KMS-11 (cell line): Measurements from ENCODE around the gene NELL1.

Experiments used
- H2AFZ ChIP-seq: fragments of 200-600 bp; sonication (generic); 2 replicates; pipeline ENCODE4 v1.6.1; 2016; ENCODE audit warnings: antibody characterized with exemption, mixed run types, low read depth
- H3K27ac ChIP-seq: fragments of 200-600 bp; sonication (generic); 2 replicates; pipeline ENCODE4 v1.6.1; 2016; ENCODE audit warnings: mild to moderate bottlenecking, mixed run types
- H3K27me3 ChIP-seq: fragments of 200-600 bp; sonication (generic); 2 replicates; pipeline ENCODE4 v1.6.1; 2017; ENCODE audit warnings: mild to moderate bottlenecking, low read depth, mixed run types, moderate library complexity; ENCODE audit not compliant: insufficient read depth
- H3K36me3 ChIP-seq: fragments of 200-600 bp; sonication (generic); 2 replicates; pipeline ENCODE4 v1.6.1; 2017; ENCODE audit warnings: mild to moderate bottlenecking, mixed run types; ENCODE audit not compliant: insufficient read depth
- H3K4me1 ChIP-seq: fragments of 200-600 bp; sonication (generic); 2 replicates; pipeline ENCODE4 v1.6.1; 2016; ENCODE audit warnings: mild to moderate bottlenecking, low read depth, mixed run types; ENCODE audit not compliant: poor library complexity, severe bottlenecking
- H3K4me2 ChIP-seq: fragments of 200-600 bp; sonication (generic); 2 replicates; pipeline ENCODE4 v1.7.0; 2016; ENCODE audit warnings: mild to moderate bottlenecking, mixed run types
- H3K4me3 ChIP-seq: fragments of 200-600 bp; sonication (generic); IDR thresholded peaks from 2 replicates; pipeline ENCODE4 v1.6.1; 2017; ENCODE audit warnings: low read depth, low read length, mixed read lengths; ENCODE audit not compliant: insufficient read depth
- H3K79me2 ChIP-seq: fragments of 200-600 bp; sonication (generic); 2 replicates; pipeline ENCODE4 v1.6.1; 2016; ENCODE audit warnings: low read depth, mixed run types; ENCODE audit not compliant: insufficient read depth
- H3K9ac ChIP-seq: fragments of 200-600 bp; sonication (generic); 2 replicates; pipeline ENCODE4 v1.6.1; 2016; ENCODE audit warnings: mild to moderate bottlenecking, mixed run types
- H4K20me1 ChIP-seq: fragments of 200-600 bp; sonication (generic); 2 replicates; pipeline ENCODE4 v1.6.1; 2016; ENCODE audit warnings: mild to moderate bottlenecking, mixed run types; ENCODE audit not compliant: insufficient read depth
- CTCF ChIP-seq: fragments of 200-600 bp; sonication (generic); conservative IDR thresholded peaks from 2 replicates; pipeline ENCODE4 v1.6.1; 2017; ENCODE audit warnings: low read depth, mild to moderate bottlenecking, antibody characterized with exemption, low read length, moderate library complexity, mixed read lengths

The NELL1 gene

GRCh38 chr11:20670932-20671403, 1.6 kb downstream of the NELL1 start:
- Histone ChIP-seq H3K4me1 (no peaks in the 10 kb centered on the region), H3K27ac (no peak overlapping the region), H3K79me2 (no peaks in the 10 kb centered on the region), H2AFZ (no peak overlapping the region), H3K4me2 (no peak overlapping the region), H3K4me3 (no peak overlapping the region), H3K36me3 (no peaks in the 10 kb centered on the region), H3K9ac (no peak overlapping the region), H4K20me1 (no peaks in the 10 kb centered on the region), H3K27me3 (no peaks in the 10 kb centered on the region)
- no peak for TF ChIP-seq CTCF

- Histone ChIP-seq H3K4me3 (no peak overlapping the region), H2AFZ (no peak overlapping the region), H3K27me3 (no peaks in the 10 kb centered on the region), H3K79me2 (no peaks in the 10 kb centered on the region), H4K20me1 (no peaks in the 10 kb centered on the region), H3K4me1 (no peaks in the 10 kb centered on the region), H3K9ac (no peak overlapping the region), H3K4me2 (no peak overlapping the region), H3K36me3 (no peaks in the 10 kb centered on the region), H3K27ac (no peak overlapping the region)
- TF ChIP-seq CTCF = no peak
These were observed 2.6 kb downstream of the NELL1 start for GRCh38 chr11:20671856-20672546.

- Histone ChIP-seq H3K27me3 (no peaks in the 10 kb centered on the region), H3K9ac (no peak overlapping the region), H3K27ac (no peak overlapping the region), H3K4me1 (no peaks in the 10 kb centered on the region), H3K4me2 (no peak overlapping the region), H4K20me1 (no peaks in the 10 kb centered on the region), H2AFZ (no peak overlapping the region), H3K4me3 (no peak overlapping the region), H3K79me2 (no peaks in the 10 kb centered on the region), H3K36me3 (no peaks in the 10 kb centered on the region)
- peak; percentile 61 for TF ChIP-seq CTCF
These were observed 3.2 kb downstream of the NELL1 start for GRCh38 chr11:20672575-20672974.

GRCh38 chr11:20676658-20677057, 7.3 kb downstream of the NELL1 start:
- no peak overlapping the region for H3K4me2 ChIP-seq
- no peak overlapping the region for H3K9ac ChIP-seq
- no peaks in the 10 kb centered on the region for H3K27me3 ChIP-seq
- H4K20me1 ChIP-seq = no peaks in the 10 kb centered on the region
- no peak overlapping the region for H2AFZ ChIP-seq
- H3K4me1 ChIP-seq = no peaks in the 10 kb centered on the region
- H3K27ac ChIP-seq = no peak overlapping the region
- no peak overlapping the region for H3K4me3 ChIP-seq
- no peaks in the 10 kb centered on the region for H3K36me3 ChIP-seq
- no peaks in the 10 kb centered on the region for H3K79me2 ChIP-seq
- TF ChIP-seq CTCF = no peak
